HCT116 (cell line): ENCODE data around the gene ADGRL3. TPM values are rescaled to one million over a fixed set of nuclear protein-coding genes. Genes with fewer than 3 reads are reported as not detected.

ENCODE experiments used
- ATAC-seq: fragments of 200-7000 bp; cut with Tn5 transposase; 2 replicates; pipeline ENCODE4 v1.9.1; 2020; ENCODE audit warnings: mild to moderate bottlenecking, moderate library complexity
- BruUV-seq: library from RNA; stranded (reverse); fragments of 400-500 nt; replicated peaks from 2 replicates; lab custom pipeline; 2021; lab: Mats Ljungman, UMichigan
- CTCF ChIA-PET: fragments of 300-600 bp; sonication (Branson Sonifier 250); formaldehyde crosslinking; loops from one replicate; lab custom pipeline; 2021; ENCODE audit warnings: antibody characterized with exemption; lab: Charles Lee
- POLR2A ChIA-PET: fragments of 300-600, 350-600 bp; sonication (Branson Sonifier 250); formaldehyde crosslinking; loops from one replicate; lab custom pipeline; 2021; ENCODE audit warnings: antibody characterized with exemption; lab: Charles Lee
- RAD21 ChIA-PET, 2 experiments: fragments of 300-600 bp; sonication (Branson Sonifier 250); formaldehyde crosslinking; loops; one replicate each; lab custom pipeline; 2023; ENCODE audit warnings: low total read pairs in 2 of 2; ENCODE audit not compliant: uncharacterized antibody in 2 of 2, unreplicated experiment in 2 of 2, low non-redundant PET in 1 of 2; lab: Charles Lee
- DNase-seq: peaks from one replicate; pipeline ENCODE4 v3.0.0-alpha.2; 2010; ENCODE audit warnings: low read depth, low spot score
- H2AFZ ChIP-seq: fragments of 200-600 bp; shearing (Covaris generic), sonication (generic); 2 replicates; pipeline ENCODE4 v1.6.1; 2017; ENCODE audit warnings: low read depth, mixed run types, mixed read lengths, antibody characterized with exemption, low read length; ENCODE audit not compliant: poor library complexity, severe bottlenecking
- H3K27ac ChIP-seq: 2 replicates; pipeline ENCODE4 v1.5.1; 2012; ENCODE audit warnings: low read depth, low read length
- H3K27me3 ChIP-seq: fragments of 200-600 bp; sonication (generic); 2 replicates; pipeline ENCODE4 v1.6.1; 2016; ENCODE audit warnings: mixed run types, low read length, mixed read lengths; ENCODE audit not compliant: insufficient read depth
- H3K36me3 ChIP-seq, 2 experiments: fragments of 200-500 bp in 1 of 2; fragments of 200-600 bp in 1 of 2; sonication (Bioruptor generic) in 1 of 2; sonication (generic) in 1 of 2; 2 replicates each; pipeline versions ENCODE4 v1.5.1 to v1.6.1; 2014 to 2016; ENCODE audit warnings: low read length in 2 of 2, inconsistent platforms in 1 of 2, mixed read lengths in 1 of 2, mixed run types in 1 of 2; ENCODE audit not compliant: insufficient read depth in 2 of 2, control insufficient read depth in 1 of 2
- H3K4me1 ChIP-seq, 2 experiments: fragments of 200-600 bp in 1 of 2; sonication (generic) in 1 of 2; 2 replicates each; pipeline versions ENCODE4 v1.5.1 to v1.6.1; 2012 to 2017; ENCODE audit warnings: low read length in 2 of 2, inconsistent platforms in 1 of 2, mild to moderate bottlenecking in 1 of 2, mixed read lengths in 1 of 2, mixed run types in 1 of 2, moderate library complexity in 1 of 2; ENCODE audit not compliant: insufficient read depth in 2 of 2, control insufficient read depth in 1 of 2
- H3K4me2 ChIP-seq: fragments of 200-600 bp; sonication (generic); 2 replicates; pipeline ENCODE4 v1.6.1; 2017; ENCODE audit warnings: mixed run types, low read length, mixed read lengths
- H3K4me3 ChIP-seq, 2 experiments: fragments of 200-600 bp in 1 of 2; sonication (generic) in 1 of 2; replicated peaks in 1 of 2; 2 replicates each; pipeline ENCODE4 v1.5.1; 2011 to 2016; ENCODE audit warnings: low read length in 2 of 2, control low read depth in 1 of 2, low read depth in 1 of 2, mild to moderate bottlenecking in 1 of 2, mixed read lengths in 1 of 2, mixed run types in 1 of 2
- H3K79me2 ChIP-seq: fragments of 200-600 bp; sonication (generic); 2 replicates; pipeline ENCODE4 v1.6.1; 2017; ENCODE audit warnings: mild to moderate bottlenecking, mixed run types, low read length, moderate library complexity, mixed read lengths; ENCODE audit not compliant: insufficient read depth
- H3K9ac ChIP-seq: fragments of 200-600 bp; sonication (generic); 2 replicates; pipeline ENCODE4 v1.6.1; 2016; ENCODE audit warnings: low read length, mixed read lengths
- H3K9me2 ChIP-seq: fragments of 200-600 bp; sonication (generic), shearing (Covaris generic); 2 replicates; pipeline ENCODE4 v1.6.1; 2017; ENCODE audit warnings: mixed run types, mild to moderate bottlenecking, moderate library complexity; ENCODE audit not compliant: insufficient read depth
- H3K9me3 ChIP-seq, 2 experiments: fragments of 200-500 bp in 1 of 2; fragments of 200-600 bp in 1 of 2; sonication (Bioruptor generic) in 1 of 2; sonication (generic) in 1 of 2; 2 replicates each; pipeline ENCODE4 v1.6.1; 2014 to 2017; ENCODE audit warnings: low read length in 2 of 2, mixed read lengths in 2 of 2, inconsistent platforms in 1 of 2, low read depth in 1 of 2, mild to moderate bottlenecking in 1 of 2, mixed run types in 1 of 2, moderate library complexity in 1 of 2; ENCODE audit not compliant: control insufficient read depth in 1 of 2, insufficient read depth in 1 of 2
- H4K20me1 ChIP-seq: fragments of 200-600 bp; sonication (generic), shearing (Covaris generic); 2 replicates; pipeline ENCODE4 v1.6.1; 2017; ENCODE audit warnings: mixed run types, mild to moderate bottlenecking, moderate library complexity; ENCODE audit not compliant: insufficient read depth
- CBX3 ChIP-seq: IDR thresholded peaks from 2 replicates; pipeline ENCODE4 v1.6.1; 2012; ENCODE audit warnings: low read depth
- CEBPB ChIP-seq: IDR thresholded peaks from 2 replicates; pipeline ENCODE4 v1.6.1; 2012; ENCODE audit warnings: low read depth
- CTCF ChIP-seq, 3 experiments: fragments of 200-600 bp in 1 of 3; sonication (generic) in 1 of 3; IDR thresholded peaks in 2 of 3; conservative IDR thresholded peaks in 1 of 3; 2 replicates each; pipeline ENCODE4 v1.5.1; 2012 to 2017; ENCODE audit warnings: low read depth in 2 of 3, low read length in 2 of 3, antibody characterized with exemption in 1 of 3, borderline replicate concordance in 1 of 3, control low read depth in 1 of 3, mild to moderate bottlenecking in 1 of 3, mixed read lengths in 1 of 3, mixed run types in 1 of 3, moderate library complexity in 1 of 3; ENCODE audit not compliant: insufficient read depth in 1 of 3
- EGR1 ChIP-seq: IDR thresholded peaks from 2 replicates; pipeline ENCODE4 v1.6.1; 2012; ENCODE audit warnings: low read depth
- ELF1 ChIP-seq: IDR thresholded peaks from 2 replicates; pipeline ENCODE4 v1.6.1; 2012; ENCODE audit warnings: low read depth, borderline replicate concordance
- EZH2phosphoT487 ChIP-seq: fragments of 200-600 bp; IDR thresholded peaks from 2 replicates; pipeline ENCODE4 v1.6.1; 2018; ENCODE audit warnings: antibody characterized with exemption, borderline replicate concordance
- FOSL1 ChIP-seq: IDR thresholded peaks from 2 replicates; pipeline ENCODE4 v1.6.1; 2012; ENCODE audit warnings: low read depth
- MAX ChIP-seq: IDR thresholded peaks from 2 replicates; pipeline ENCODE4 v1.6.1; 2012
- POLR2A ChIP-seq: IDR thresholded peaks from 2 replicates; pipeline ENCODE4 v1.7.0; 2011; ENCODE audit warnings: borderline replicate concordance; ENCODE audit not compliant: insufficient read depth, insufficient read length; ENCODE audit errors: extremely low read depth
- POLR2AphosphoS5 ChIP-seq: IDR thresholded peaks from 2 replicates; pipeline ENCODE4 v1.6.1; 2011; ENCODE audit warnings: mild to moderate bottlenecking, low read depth, low read length, moderate library complexity
- REST ChIP-seq: IDR thresholded peaks from 2 replicates; pipeline ENCODE4 v1.6.1; 2012; ENCODE audit warnings: low read depth
- SIN3A ChIP-seq: IDR thresholded peaks from 2 replicates; pipeline ENCODE4 v1.6.1; 2012; ENCODE audit warnings: low read depth
- SP1 ChIP-seq: IDR thresholded peaks from 2 replicates; pipeline ENCODE4 v1.6.1; 2012; ENCODE audit warnings: low read depth
- SRF ChIP-seq: IDR thresholded peaks from 2 replicates; pipeline ENCODE4 v1.6.1; 2012; ENCODE audit warnings: low read depth
- YY1 ChIP-seq: IDR thresholded peaks from 2 replicates; pipeline ENCODE4 v1.6.1; 2011; ENCODE audit warnings: low read length, low read depth, moderate library complexity, mild to moderate bottlenecking; ENCODE audit not compliant: insufficient replicate concordance; ENCODE audit errors: extremely low read depth
- ZFX ChIP-seq: fragments of 450-650 bp; IDR thresholded peaks from 2 replicates; pipeline ENCODE4 v1.6.1; 2017
- ZNF274 ChIP-seq: fragments of 200-500 bp; sonication (Bioruptor generic); IDR thresholded peaks from 2 replicates; pipeline ENCODE4 v1.6.1; 2014; ENCODE audit warnings: mild to moderate bottlenecking, low read depth, low read length, inconsistent platforms
- intact Hi-C: fragments of 100-400 bp; cut with micrococcal nuclease; formaldehyde crosslinking; loops from 2 replicates; pipeline ENCODE4 v1.10.0; 2022
- total RNA-seq: library from RNA; stranded (reverse); gene quantifications from one replicate; pipeline ENCODE4 v1.2.1, GENCODE V29; 2021; ENCODE audit not compliant: unreplicated experiment
- TF ChIP-seq, protein P1 (sequence below): IDR thresholded peaks from 2 replicates; pipeline ENCODE4 v1.6.1; 2012
- TF ChIP-seq, protein P2 (sequence below): IDR thresholded peaks from 2 replicates; pipeline ENCODE4 v1.6.1; 2011; ENCODE audit warnings: mild to moderate bottlenecking, low read length, moderate library complexity; ENCODE audit not compliant: insufficient replicate concordance; ENCODE audit errors: extremely low read depth

The ADGRL3 gene
- total RNA-seq, 1 experiment from 2014 or later = not detected

DNA sequence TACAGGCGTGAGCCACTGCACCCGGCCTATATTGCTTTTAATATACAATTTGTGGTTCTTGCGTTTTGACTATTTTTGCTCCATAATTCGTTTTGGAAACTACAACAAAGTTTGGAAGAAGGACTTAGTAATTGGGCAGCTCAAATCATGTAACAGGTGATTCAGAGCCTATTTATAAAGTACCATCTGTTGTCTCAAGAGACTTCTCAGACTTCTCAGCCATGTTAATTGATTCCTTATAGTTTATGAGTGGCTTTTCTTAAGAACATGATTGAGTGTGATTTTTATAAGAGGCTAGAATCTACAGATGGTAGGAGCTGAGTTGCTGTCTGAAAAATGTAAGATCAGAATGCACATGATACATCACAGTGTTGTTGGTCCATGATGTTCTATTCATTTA lies 240.2 kb downstream of the ADGRL3 start:
- no peaks in the 10 kb centered on the region for H3K9me2 ChIP-seq
- H3K9ac ChIP-seq = no peak overlapping the region
- H3K27me3 ChIP-seq = no peaks in the 10 kb centered on the region
- CTCF ChIA-PET = no interaction called here
- TF ChIP-seq ZNF274 = no peak
- no peak for TF ChIP-seq SRF
- no peak for TF ChIP-seq CBX3
- no peak for TF ChIP-seq ELF1
- TF ChIP-seq EGR1 = no peak
- TF ChIP-seq, protein P1, sequence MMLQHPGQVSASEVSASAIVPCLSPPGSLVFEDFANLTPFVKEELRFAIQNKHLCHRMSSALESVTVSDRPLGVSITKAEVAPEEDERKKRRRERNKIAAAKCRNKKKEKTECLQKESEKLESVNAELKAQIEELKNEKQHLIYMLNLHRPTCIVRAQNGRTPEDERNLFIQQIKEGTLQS = no peak
- no peak for TF ChIP-seq CTCF (IDR thresholded peaks at IDR 0.05 in 2 of 3, conservative IDR thresholded peaks at IDR 0.05 in 1 of 3; ENCODE audit: borderline replicate concordance in 1 of 3, insufficient read depth in 1 of 3, low read depth in 2 of 3, low read length in 2 of 3)
- TF ChIP-seq SIN3A = no peak
- no peak for TF ChIP-seq POLR2A
- no peak for TF ChIP-seq ZFX
- no peak for TF ChIP-seq YY1
- TF ChIP-seq FOSL1 = no peak
- no peak for TF ChIP-seq CEBPB
- TF ChIP-seq EZH2phosphoT487 = no peak
- no peak for TF ChIP-seq REST
- no peak for TF ChIP-seq SP1
- TF ChIP-seq, protein P2, sequence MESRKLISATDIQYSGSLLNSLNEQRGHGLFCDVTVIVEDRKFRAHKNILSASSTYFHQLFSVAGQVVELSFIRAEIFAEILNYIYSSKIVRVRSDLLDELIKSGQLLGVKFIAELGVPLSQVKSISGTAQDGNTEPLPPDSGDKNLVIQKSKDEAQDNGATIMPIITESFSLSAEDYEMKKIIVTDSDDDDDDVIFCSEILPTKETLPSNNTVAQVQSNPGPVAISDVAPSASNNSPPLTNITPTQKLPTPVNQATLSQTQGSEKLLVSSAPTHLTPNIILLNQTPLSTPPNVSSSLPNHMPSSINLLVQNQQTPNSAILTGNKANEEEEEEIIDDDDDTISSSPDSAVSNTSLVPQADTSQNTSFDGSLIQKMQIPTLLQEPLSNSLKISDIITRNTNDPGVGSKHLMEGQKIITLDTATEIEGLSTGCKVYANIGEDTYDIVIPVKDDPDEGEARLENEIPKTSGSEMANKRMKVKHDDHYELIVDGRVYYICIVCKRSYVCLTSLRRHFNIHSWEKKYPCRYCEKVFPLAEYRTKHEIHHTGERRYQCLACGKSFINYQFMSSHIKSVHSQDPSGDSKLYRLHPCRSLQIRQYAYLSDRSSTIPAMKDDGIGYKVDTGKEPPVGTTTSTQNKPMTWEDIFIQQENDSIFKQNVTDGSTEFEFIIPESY = no peak
- no peak for TF ChIP-seq POLR2AphosphoS5
- TF ChIP-seq MAX = no peak
- POLR2A ChIA-PET = no interaction called here
- H3K4me3 ChIP-seq = no peak overlapping the region
- no peaks in the 10 kb centered on the region for H3K79me2 ChIP-seq
- ATAC-seq (no peak), DNase-seq (no peak)
- RAD21 ChIA-PET = no interaction called here
- H3K27ac ChIP-seq = no peak overlapping the region
- H2AFZ ChIP-seq = no peak overlapping the region
- H3K9me3 ChIP-seq = peaks cover 5 to 10% of the 10 kb centered on the region in 2 experiments; a peak in 2 of 4 replicates
- BruUV-seq = no TSS peak
- H3K4me1 ChIP-seq = no peaks in the 10 kb centered on the region
- no peaks in the 10 kb centered on the region for H4K20me1 ChIP-seq
- intact Hi-C loops = no loop called here
- H3K4me2 ChIP-seq = no peak overlapping the region
- H3K36me3 ChIP-seq = no peaks in the 10 kb centered on the region; a peak in 1 of 4 replicates
